ENCODE results near the gene APLP1.
"Not testable (repeated sequence)": the region's sequence is repeated elsewhere in the genome, so short reads cannot be mapped to it uniquely, and the experiment has no call there.

APLP1 gene

DNA sequence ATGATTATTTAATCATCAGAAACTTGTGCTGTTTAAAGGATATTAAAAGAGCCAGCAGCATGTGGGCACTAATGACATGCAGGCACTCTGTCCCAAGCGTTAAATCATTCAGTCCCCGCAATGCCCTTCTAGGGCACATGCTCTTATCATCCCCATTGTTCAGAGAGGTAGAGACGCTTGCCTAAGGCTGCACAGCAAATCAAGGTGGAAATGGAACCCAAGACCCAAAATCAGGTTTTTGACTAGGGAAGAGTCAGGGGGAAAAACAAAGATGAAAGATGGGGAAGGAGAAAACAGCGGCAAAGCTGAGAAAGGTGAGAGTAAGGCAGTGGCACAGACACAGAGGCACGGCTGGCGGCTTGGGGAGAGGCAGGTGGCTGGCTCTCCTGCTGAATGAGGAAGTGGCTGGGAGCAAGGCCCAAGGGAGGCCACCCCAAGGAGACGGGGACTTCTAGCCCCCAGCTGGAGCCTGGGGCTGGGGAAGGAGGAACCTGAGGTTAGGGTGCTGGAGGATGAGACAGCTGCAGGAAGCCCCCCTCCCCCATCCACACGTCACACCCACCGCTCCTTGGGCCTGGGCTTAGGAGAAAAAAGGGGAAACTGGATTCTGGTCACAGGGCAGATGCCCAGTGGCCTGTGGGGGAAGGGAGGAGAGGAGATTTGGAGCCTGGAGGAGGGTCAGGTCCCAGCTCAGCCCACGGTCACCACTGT lies 40.8 kb downstream of the APLP1 start:
- no peak for DNase-seq

- DNase-seq: no peak
Observed at GRCh38 chr19:35909684-35910035, 41.3 kb downstream of the APLP1 start.

- not testable (repeated sequence) for DNase-seq
Observed at GRCh38 chr19:35910355-35910754, 42.0 kb downstream of the APLP1 start.

- DNase-seq: no peak
Observed at GRCh38 chr19:35911173-35911572, 42.8 kb downstream of the APLP1 start.

GRCh38 chr19:35911790-35912189 lies 43.4 kb downstream of the APLP1 start:
- DNase-seq: no peak

DNA sequence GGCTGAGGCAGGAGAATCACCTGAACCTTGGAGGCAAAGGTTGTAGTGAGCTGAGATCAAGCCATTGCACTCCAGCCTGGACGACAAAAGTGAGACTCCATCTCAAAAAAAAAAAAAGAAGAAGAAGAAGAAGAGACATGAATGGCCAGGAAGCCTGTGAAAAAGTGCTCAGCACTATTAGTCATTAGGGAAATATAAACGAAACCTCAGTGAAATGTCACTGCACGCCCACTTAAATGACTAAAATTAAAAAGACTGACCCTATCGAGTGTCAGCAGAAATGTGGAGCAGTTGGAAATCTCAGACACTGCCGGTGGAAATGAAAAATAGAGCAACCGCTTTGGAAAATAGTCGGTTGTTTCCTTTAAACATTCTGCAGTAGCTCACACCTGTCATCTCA lies 45.2 kb downstream of the APLP1 start:
- DNase-seq: no peak

GRCh38 chr19:35915443-35915842 lies 47.1 kb downstream of the APLP1 start:
- DNase-seq: no peak

DNA sequence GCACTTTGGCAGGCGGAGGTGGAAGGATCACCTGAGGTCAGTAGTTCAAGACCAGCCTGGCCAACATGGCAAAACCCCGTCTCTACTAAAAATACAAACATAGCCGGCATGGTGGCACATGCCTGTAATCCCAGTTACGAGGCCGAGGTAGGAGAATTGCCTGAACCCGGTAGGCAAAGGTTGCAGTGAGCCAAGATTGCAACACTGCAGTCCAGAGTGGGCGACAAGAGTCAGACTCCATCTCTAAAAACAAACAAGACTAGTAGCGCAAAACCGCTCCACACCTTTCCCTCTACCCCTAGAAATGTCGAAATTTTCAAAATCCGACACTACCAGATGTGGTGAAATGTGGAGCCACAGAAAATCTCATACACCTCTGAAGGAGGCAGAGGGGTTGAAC lies 50.9 kb downstream of the APLP1 start:
- no peak for DNase-seq

DNA sequence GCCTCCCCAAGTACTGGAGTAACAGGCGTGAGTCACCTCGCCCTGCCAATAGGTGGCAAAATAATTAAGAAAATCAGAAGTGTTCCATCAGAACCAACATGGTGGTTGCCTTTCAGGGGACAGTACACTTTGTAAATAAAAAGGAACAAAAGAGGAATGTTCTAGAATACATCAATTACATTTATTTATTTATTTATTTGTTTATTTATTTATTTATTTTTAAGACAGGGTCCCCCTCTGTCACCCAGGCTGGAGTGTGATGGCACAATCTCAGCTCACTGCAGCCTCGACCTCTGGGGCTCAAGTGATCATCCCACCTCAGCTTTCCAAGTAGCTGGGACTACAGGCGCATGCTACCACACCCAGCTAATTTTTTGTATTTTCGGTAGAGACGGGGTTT lies 52.6 kb downstream of the APLP1 start:
- no peak for DNase-seq

GRCh38 chr19:35925501-35925900 lies 57.1 kb downstream of the APLP1 start:
- DNase-seq: no peak

- DNase-seq: no peak
Observed at GRCh38 chr19:35928507-35928906, 60.1 kb downstream of the APLP1 start.

All from NCI-H2081 (cell line).